Spleen (tissue), 11 donors: Measurements from ENCODE around the gene GYS1. TPM values are rescaled to one million over a fixed set of nuclear protein-coding genes. Genes with fewer than 3 reads are reported as not detected.

Source experiments
- DNase-seq: peaks from one replicate; pipeline ENCODE4 v3.0.0-alpha.2; 2020
- H3K27ac ChIP-seq, 8 donors: fragments of 200-600 bp; sonication (generic) in 7 of 8; 1 replicate in 4 of 8; 2 replicates in 4 of 8; pipeline versions ENCODE4 v1.5.0 to v1.8.0; 2016 to 2021; ENCODE audit warnings: inconsistent platforms in 4 of 8, mild to moderate bottlenecking in 4 of 8, moderate library complexity in 1 of 8
- H3K27me3 ChIP-seq, 7 donors: fragments of 200-600 bp; sonication (generic) in 6 of 7; replicated peaks in 1 of 7; 1 replicate in 4 of 7; 2 replicates in 3 of 7; pipeline versions ENCODE4 v1.5.0 to v1.8.0; 2016 to 2021; ENCODE audit warnings: inconsistent platforms in 3 of 7, mild to moderate bottlenecking in 1 of 7
- H3K36me3 ChIP-seq, 6 donors: fragments of 200-600 bp; sonication (generic) in 5 of 6; 1 replicate in 4 of 6; 2 replicates in 2 of 6; pipeline versions ENCODE4 v1.5.0 to v1.8.0; 2016 to 2021; ENCODE audit warnings: inconsistent platforms in 2 of 6
- H3K4me1 ChIP-seq, 6 donors: fragments of 200-600 bp; sonication (generic) in 5 of 6; 1 replicate in 3 of 6; 2 replicates in 3 of 6; pipeline versions ENCODE4 v1.5.0 to v1.8.0; 2016 to 2021; ENCODE audit warnings: inconsistent platforms in 3 of 6
- H3K4me3 ChIP-seq, 8 donors: fragments of 200-600 bp; sonication (generic) in 7 of 8; 1 replicate in 4 of 8; 2 replicates in 4 of 8; pipeline versions ENCODE4 v1.5.0 to v1.8.0; 2016 to 2021; ENCODE audit warnings: inconsistent platforms in 4 of 8, mild to moderate bottlenecking in 4 of 8, moderate library complexity in 2 of 8
- H3K9me3 ChIP-seq, 8 donors: fragments of 200-600 bp; sonication (generic) in 7 of 8; 1 replicate in 4 of 8; 2 replicates in 4 of 8; pipeline versions ENCODE4 v1.5.0 to v1.8.0; 2016 to 2021; ENCODE audit warnings: inconsistent platforms in 4 of 8
- CTCF ChIP-seq, 11 experiments: fragments of 200-600 bp in 7 of 11; fragments of 450-650 bp in 4 of 11; sonication (generic) in 4 of 11; IDR thresholded peaks in 8 of 11; conservative IDR thresholded peaks in 3 of 11; 1 replicate in 7 of 11; 2 replicates in 4 of 11; pipeline versions ENCODE4 v1.4.0 to v1.8.0; 2016 to 2021; ENCODE audit warnings: antibody characterized with exemption in 11 of 11, inconsistent platforms in 4 of 11, mild to moderate bottlenecking in 1 of 11
- POLR2A ChIP-seq, 3 donors: fragments of 450-650 bp; IDR thresholded peaks; one replicate each; pipeline ENCODE4 v1.5.1; 2017; ENCODE audit warnings: antibody characterized with exemption in 3 of 3, mild to moderate bottlenecking in 1 of 3
- POLR2AphosphoS5 ChIP-seq, 3 donors: sonication (generic); formaldehyde crosslinking; IDR thresholded peaks; one replicate each; pipeline ENCODE4 v1.5.1; 2017; ENCODE audit warnings: antibody characterized with exemption in 3 of 3
- WGBS, 5 donors: extraction: QIAGEN DNeasy Blood & Tissue Kit in 3 of 5; methylation state at CpG; one replicate each; pipeline versions ENCODE4 v1.1.5 to v1.1.7; 2013 to 2018; 5-methylcytosine and 5-hydroxymethylcytosine counted together
- intact Hi-C: fragments of 100-400 bp; cut with DNase I; formaldehyde crosslinking; loops from one replicate; pipeline ENCODE4 v1.15.0; 2023; ENCODE audit warnings: low total_unique reads
- polyA plus RNA-seq, 3 donors: library from polyadenylated mRNA; stranded (reverse); fragments of 200-250 nt; gene quantifications; one replicate each; pipeline ENCODE4 v1.2.1, GENCODE V29; 2013
- total RNA-seq, 7 donors: library from RNA; depleted of rRNA in 3 of 7; stranded (reverse); fragments of >200 nt in 3 of 7; fragmentation: NEBNext Ultra II Directional in 4 of 7; extraction: Animal tissue kit (Norgen Biotek cat#: 25700) in 4 of 7; gene quantifications; one replicate each; pipeline versions ENCODE4 v1.1.0 to v1.2.1, GENCODE V29; 2016 to 2021
- donor health status: healthy with polysubstance abuse.
- donor health status: DM: no; HTN: no; CAD: no; lungs with moderate emphysema.
- donor health status: DM: no; HTN: no; CAD: no.
- donor health status: Bipolar disorder and iron deficiency.
- donor health status: healthy.
- donor health status: DM: no; HTN: no; CAD: no.
- donor health status: DM: yes; HTN: yes; CAD: no.

Gene GYS1
- total and polyA plus RNA-seq, 10 donors, result 11.9 to 47.1 (median 30.5) TPM

DNA sequence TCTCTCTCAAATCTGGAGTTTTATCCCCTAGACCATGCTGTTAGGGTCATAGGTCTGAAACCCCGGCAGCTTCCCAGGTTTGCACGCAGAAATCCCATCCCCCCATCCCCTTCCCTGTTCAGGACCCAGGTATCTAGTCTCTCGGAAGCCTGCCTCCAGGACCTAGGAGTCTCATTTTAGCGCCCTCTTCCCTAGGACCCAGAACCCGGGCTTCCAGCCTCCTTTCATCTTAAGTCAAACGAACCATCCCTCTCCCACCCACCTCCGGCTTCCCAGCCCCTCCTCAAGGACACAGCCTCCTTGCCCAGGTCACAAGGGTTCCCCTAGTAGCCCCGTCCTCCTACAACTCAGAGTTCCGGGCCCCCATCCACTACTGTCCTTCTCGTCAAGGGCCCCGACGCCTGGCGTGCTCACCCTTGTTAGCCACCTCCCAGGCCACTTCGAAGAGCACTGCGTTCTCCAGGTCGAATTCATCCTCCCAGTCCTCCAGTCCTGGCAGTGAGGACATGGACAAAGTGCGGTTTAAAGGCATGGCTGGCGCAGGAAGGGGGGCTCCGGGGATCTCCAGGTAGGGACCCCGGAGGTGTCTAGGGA is 431 bp downstream of the GYS1 start:
- 0 to 1% (median 1%) methylated on average over 20 of the region's 20 CpGs for WGBS, 5 donors
- peaks cover 14 to 58% (median 37%) of the 10 kb centered on the region in 6 donors for H3K4me1 ChIP-seq
- H3K9me3 ChIP-seq, result no peaks in the 10 kb centered on the region
- no peak for DNase-seq
- TF ChIP-seq POLR2AphosphoS5 (IDR thresholded peaks at IDR 0.05), result no peak
- no peak for TF ChIP-seq CTCF (IDR thresholded peaks at IDR 0.05 in 8 of 11, conservative IDR thresholded peaks at IDR 0.05 in 3 of 11)
- TF ChIP-seq POLR2A (IDR thresholded peaks at IDR 0.05), result no peak
- intact Hi-C loops, result no loop called here
- H3K27me3 ChIP-seq, result no peaks in the 10 kb centered on the region
- peak overlapping the region; percentile 80 to 98 (median 94) for H3K27ac ChIP-seq
- peaks cover 0 to 36% (median 6%) of the 10 kb centered on the region in 6 donors for H3K36me3 ChIP-seq
- H3K4me3 ChIP-seq, result peak overlapping the region; percentile 60 to 90 (median 80)

- Histone ChIP-seq H3K4me3 (peak overlapping the region; percentile 60 to 90 (median 80)), H3K9me3 (no peaks in the 10 kb centered on the region), H3K27me3 (no peaks in the 10 kb centered on the region), H3K4me1 (peaks cover 14 to 58% (median 37%) of the 10 kb centered on the region in 6 donors), H3K27ac (peak overlapping the region in 7 of 8 donors; percentile 91 to 98 (median 95)), H3K36me3 (peaks cover 0 to 42% (median 7%) of the 10 kb centered on the region in 6 donors)
- 37 to 55% (median 48%) methylated on average over 8 of the region's 8 CpGs for WGBS, 5 donors
- TF ChIP-seq POLR2A (IDR thresholded peaks at IDR 0.05) (no peak), POLR2AphosphoS5 (IDR thresholded peaks at IDR 0.05) (no peak), CTCF (IDR thresholded peaks at IDR 0.05 in 8 of 11, conservative IDR thresholded peaks at IDR 0.05 in 3 of 11) (no peak)
- intact Hi-C loops, result no loop called here
- DNase-seq, result peak; percentile 81
Observed at GRCh38 chr19:48991873-48992580, 1.1 kb downstream of the GYS1 start.

DNA sequence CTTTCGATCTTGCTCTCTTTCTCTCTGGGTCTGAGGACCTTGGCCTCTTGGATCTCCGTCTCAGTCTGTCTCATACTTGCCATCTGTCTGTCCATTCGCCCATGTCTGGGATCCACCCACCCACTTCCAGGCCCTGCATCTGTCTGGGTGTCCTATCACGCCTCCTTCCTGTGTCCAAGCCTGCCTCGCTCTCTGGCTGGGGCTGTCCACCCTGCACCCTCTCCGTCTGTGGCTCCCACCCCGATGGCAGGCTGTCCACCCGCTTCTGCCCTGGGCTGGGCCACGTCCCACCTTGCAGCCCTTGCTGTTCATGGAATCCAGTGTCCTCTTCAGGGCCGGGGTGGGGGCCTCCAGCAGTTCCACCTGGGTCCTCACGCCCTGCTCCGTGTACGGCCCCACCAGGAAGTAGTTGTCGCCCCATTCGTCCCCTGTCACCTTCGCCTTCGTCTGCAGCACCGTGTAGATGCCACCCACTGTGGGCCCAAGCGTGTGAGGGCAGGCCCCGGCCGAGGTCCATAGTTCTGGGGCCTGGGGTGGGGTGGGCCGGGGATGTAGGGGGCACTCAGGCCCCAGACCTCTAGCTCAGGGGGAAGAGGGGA is 2.0 kb downstream of the GYS1 start:
- H3K9me3 ChIP-seq, result no peaks in the 10 kb centered on the region
- intact Hi-C loops, result no loop called here
- WGBS, 5 donors, result 86 to 97% (median 93%) methylated on average over 20 to 22 of the region's 22 CpGs
- TF ChIP-seq POLR2AphosphoS5 (IDR thresholded peaks at IDR 0.05) (no peak), POLR2A (IDR thresholded peaks at IDR 0.05) (no peak), CTCF (IDR thresholded peaks at IDR 0.05 in 8 of 11, conservative IDR thresholded peaks at IDR 0.05 in 3 of 11) (no peak)
- H3K4me1 ChIP-seq, result peaks cover 14 to 56% (median 37%) of the 10 kb centered on the region in 6 donors
- H3K36me3 ChIP-seq, result peaks cover 0 to 52% (median 8%) of the 10 kb centered on the region in 6 donors
- peak overlapping the region in 2 of 8 donors; percentile 91 to 97 for H3K27ac ChIP-seq
- H3K4me3 ChIP-seq, result peak overlapping the region in 1 of 8 donors; percentile 90
- DNase-seq, result no peak
- no peaks in the 10 kb centered on the region for H3K27me3 ChIP-seq

- no peak for DNase-seq
- TF ChIP-seq POLR2AphosphoS5 (IDR thresholded peaks at IDR 0.05), result no peak
- TF ChIP-seq POLR2A (IDR thresholded peaks at IDR 0.05), result no peak
- TF ChIP-seq CTCF (IDR thresholded peaks at IDR 0.05 in 8 of 11, conservative IDR thresholded peaks at IDR 0.05 in 3 of 11), result no peak
- Histone ChIP-seq H3K27me3 (no peaks in the 10 kb centered on the region), H3K36me3 (peaks cover 0 to 59% (median 13%) of the 10 kb centered on the region in 6 donors), H3K27ac (no peak overlapping the region), H3K4me3 (no peak overlapping the region), H3K4me1 (peaks cover 14 to 49% (median 34%) of the 10 kb centered on the region in 6 donors), H3K9me3 (no peaks in the 10 kb centered on the region)
- intact Hi-C loops, result no loop called here
- WGBS, 5 donors, result 73 to 92% (median 76%) methylated on average over 4 of the region's 4 CpGs
Observed at GRCh38 chr19:48990400-48990799, 2.7 kb downstream of the GYS1 start.
